A549 (cell line): ENCODE measurements around the gene ATG4B. TPM values are rescaled to one million over a fixed set of nuclear protein-coding genes. Genes with fewer than 3 reads are reported as not detected.

Source experiments
- ATAC-seq, 2 experiments: fragments of 200-7000 bp in 1 of 2; fragments of >200 bp in 1 of 2; cut with Nextera tagmentation in 1 of 2; cut with Tn5 transposase in 1 of 2; 3 replicates each; pipeline versions ENCODE4 v1.8.0 to v1.9.1; 2018 to 2020; ENCODE audit warnings: mild to moderate bottlenecking in 1 of 2, moderate library complexity in 1 of 2
- CTCF ChIA-PET: fragments of 300-600 bp; sonication (Branson Sonifier 250); formaldehyde crosslinking; extraction: SDS; loops from one replicate; lab custom pipeline; 2021; ENCODE audit warnings: antibody characterized with exemption, inconsistent platforms; lab: Yijun Ruan, JAX
- POLR2A ChIA-PET: fragments of 350-600 bp; formaldehyde crosslinking; extraction: SDS; loops from one replicate; lab custom pipeline; 2021; ENCODE audit warnings: antibody characterized with exemption, inconsistent platforms; lab: Yijun Ruan, JAX
- DNase-seq, 2 experiments: peaks; one replicate each; pipeline versions ENCODE4 v3.0.0 to v3.0.0-alpha.2; 2011 to 2016; ENCODE audit warnings: low read depth in 1 of 2, low spot score in 1 of 2
- FAIRE-seq: peaks from 2 replicates; lab custom pipeline; 2011; peaks lifted over from hg19 to GRCh38; lab: Jason Lieb, UNC
- H3K27ac ChIP-seq, 2 experiments: fragments of >200 bp; sonication (Bioruptor Twin); formaldehyde crosslinking; 3 replicates each; pipeline ENCODE4 v1.5.1; 2016 to 2017
- H3K4me1 ChIP-seq: fragments of >200 bp; sonication (Bioruptor Twin); formaldehyde crosslinking; 3 replicates; pipeline ENCODE4 v1.6.1; 2016
- H3K4me2 ChIP-seq: fragments of >200 bp; sonication (Bioruptor Twin); formaldehyde crosslinking; 3 replicates; pipeline ENCODE4 v1.6.1; 2016
- H3K4me3 ChIP-seq: fragments of >200 bp; sonication (Bioruptor Twin); formaldehyde crosslinking; 3 replicates; pipeline ENCODE4 v1.5.1; 2016
- H3K9me3 ChIP-seq: fragments of >200 bp; sonication (Bioruptor Twin); formaldehyde crosslinking; 3 replicates; pipeline ENCODE4 v1.6.1; 2016
- BHLHE40 ChIP-seq: IDR thresholded peaks from 2 replicates; pipeline ENCODE4 v1.6.1; 2012; ENCODE audit warnings: low read depth, low read length, inconsistent platforms
- CBX8 ChIP-seq: fragments of 200-600 bp; sonication (generic); IDR thresholded peaks from 2 replicates; pipeline ENCODE4 v1.6.1; 2016
- EHF ChIP-seq: fragments of 250-450 bp; sonication (Bioruptor Pico); IDR thresholded peaks from 2 replicates; pipeline ENCODE4 v1.5.0; 2020; ENCODE audit warnings: mild to moderate bottlenecking
- ESRRA ChIP-seq: fragments of 150-350 bp; IDR thresholded peaks from 2 replicates; pipeline ENCODE4 v1.6.1; 2014; ENCODE audit warnings: mild to moderate bottlenecking, low read length, borderline replicate concordance
- FOSB ChIP-seq: fragments of 250-450 bp; sonication (Bioruptor Pico); IDR thresholded peaks from 2 replicates; pipeline ENCODE4 v1.5.0; 2020; ENCODE audit warnings: mild to moderate bottlenecking, moderate library complexity
- GATA3 ChIP-seq: IDR thresholded peaks from 2 replicates; pipeline ENCODE4 v1.6.1; 2012; ENCODE audit warnings: borderline replicate concordance
- HOXA7 ChIP-seq: fragments of 250-450 bp; sonication (Bioruptor Pico); IDR thresholded peaks from 2 replicates; pipeline ENCODE4 v1.5.0; 2020; ENCODE audit warnings: mild to moderate bottlenecking, moderate library complexity
- HOXB5 ChIP-seq: fragments of 250-450 bp; sonication (Bioruptor Pico); IDR thresholded peaks from 2 replicates; pipeline ENCODE4 v1.5.0; 2020; ENCODE audit warnings: mild to moderate bottlenecking, moderate library complexity
- JUN ChIP-seq, 2 experiments: fragments of >200 bp; sonication (Bioruptor Twin); formaldehyde crosslinking; IDR thresholded peaks; 2 replicates in 1 of 2; 3 replicates in 1 of 2; pipeline ENCODE4 v1.6.1; 2016 to 2017
- JUNB ChIP-seq: fragments of >200 bp; sonication (Bioruptor Twin); formaldehyde crosslinking; IDR thresholded peaks from 2 replicates; pipeline ENCODE4 v1.6.1; 2016
- KDM1A ChIP-seq: fragments of 200-600 bp; sonication (generic); IDR thresholded peaks from 2 replicates; pipeline ENCODE4 v1.6.1; 2016; ENCODE audit warnings: low read depth, mild to moderate bottlenecking
- MAFK ChIP-seq: fragments of 450-650 bp; IDR thresholded peaks from 2 replicates; pipeline ENCODE4 v1.6.1; 2014; ENCODE audit not compliant: partially characterized antibody
- MAZ ChIP-seq: fragments of 150-350 bp; IDR thresholded peaks from 2 replicates; pipeline ENCODE4 v1.6.1; 2014; ENCODE audit warnings: antibody characterized with exemption, low read depth, low read length, borderline replicate concordance
- NR3C1 ChIP-seq: fragments of >200 bp; sonication (Bioruptor Twin); formaldehyde crosslinking; IDR thresholded peaks from 3 replicates; pipeline ENCODE4 v1.6.1; 2017
- PHF8 ChIP-seq: fragments of 200-600 bp; sonication (generic); IDR thresholded peaks from 2 replicates; pipeline ENCODE4 v1.6.1; 2016; ENCODE audit warnings: low read depth, mild to moderate bottlenecking, antibody characterized with exemption, moderate library complexity, borderline replicate concordance
- POLR2A ChIP-seq: IDR thresholded peaks from 2 replicates; pipeline ENCODE4 v1.6.1; 2012; ENCODE audit warnings: mild to moderate bottlenecking, low read length
- POLR2AphosphoS2 ChIP-seq: conservative IDR thresholded peaks from 2 replicates; pipeline ENCODE4 v1.6.1; 2012; ENCODE audit warnings: low read length, improper control_type of control experiment, inconsistent platforms
- RCOR1 ChIP-seq: fragments of 150-350 bp; IDR thresholded peaks from 2 replicates; pipeline ENCODE4 v1.6.1; 2014; ENCODE audit warnings: antibody characterized with exemption, low read length, low read depth
- SREBF2 ChIP-seq: fragments of 450-650 bp; IDR thresholded peaks from 2 replicates; pipeline ENCODE4 v1.6.1; 2014; ENCODE audit warnings: mild to moderate bottlenecking, moderate library complexity
- TP53 ChIP-seq: fragments of 250-450 bp; sonication (Bioruptor Pico); IDR thresholded peaks from 2 replicates; pipeline ENCODE4 v1.5.0; 2021; ENCODE audit warnings: mild to moderate bottlenecking, moderate library complexity
- ZFP36 ChIP-seq: fragments of 450-650 bp; IDR thresholded peaks from 2 replicates; pipeline ENCODE4 v1.6.1; 2014; ENCODE audit warnings: borderline replicate concordance; ENCODE audit not compliant: partially characterized antibody
- ZSCAN20 ChIP-seq: fragments of 250-450 bp; sonication (Bioruptor Pico); IDR thresholded peaks from 2 replicates; pipeline ENCODE4 v1.8.0; 2022; ENCODE audit warnings: mild to moderate bottlenecking, moderate library complexity
- WGBS: methylation state at CpG from one replicate; pipeline ENCODE4 v1.1.6; 2017; ENCODE audit errors: missing lambda C conversion rate; 5-methylcytosine and 5-hydroxymethylcytosine counted together
- polyA plus RNA-seq, 4 experiments: library from polyadenylated mRNA; depleted of rRNA in 3 of 4; stranded (reverse); fragments of >200 nt; fragmentation: RNase III in 1 of 4; extraction: RNeasy Plus Mini Kit Qiagen cat#74134 plus additional on column Dnase treatment in 1 of 4; gene quantifications; 2 replicates in 3 of 4; 3 replicates in 1 of 4; pipeline ENCODE4 v1.2.3, GENCODE V29; 2011 to 2017
- TF ChIP-seq, protein P1 (sequence below): IDR thresholded peaks from 2 replicates; pipeline ENCODE4 v1.6.1; 2012; ENCODE audit warnings: low read depth, borderline replicate concordance
- TF ChIP-seq, protein P2 (sequence below): fragments of 450-650 bp; IDR thresholded peaks from 2 replicates; pipeline ENCODE4 v1.6.1; 2014; ENCODE audit warnings: antibody characterized with exemption
- TF ChIP-seq, protein P3 (sequence below): fragments of 250-450 bp; sonication (Bioruptor Pico); IDR thresholded peaks from 2 replicates; pipeline ENCODE4 v1.5.0; 2020; ENCODE audit warnings: low read depth, mild to moderate bottlenecking, moderate library complexity
- TF ChIP-seq, protein P4 (sequence below): IDR thresholded peaks from 2 replicates; pipeline ENCODE4 v1.6.1; 2012
- TF ChIP-seq, protein P5 (sequence below): IDR thresholded peaks from 2 replicates; pipeline ENCODE4 v1.6.1; 2012

The ATG4B gene
- polyA plus RNA-seq, 2 of the 4 experiments (the other 2 are of a cell fraction): 70.3 to 75.2 TPM

DNA sequence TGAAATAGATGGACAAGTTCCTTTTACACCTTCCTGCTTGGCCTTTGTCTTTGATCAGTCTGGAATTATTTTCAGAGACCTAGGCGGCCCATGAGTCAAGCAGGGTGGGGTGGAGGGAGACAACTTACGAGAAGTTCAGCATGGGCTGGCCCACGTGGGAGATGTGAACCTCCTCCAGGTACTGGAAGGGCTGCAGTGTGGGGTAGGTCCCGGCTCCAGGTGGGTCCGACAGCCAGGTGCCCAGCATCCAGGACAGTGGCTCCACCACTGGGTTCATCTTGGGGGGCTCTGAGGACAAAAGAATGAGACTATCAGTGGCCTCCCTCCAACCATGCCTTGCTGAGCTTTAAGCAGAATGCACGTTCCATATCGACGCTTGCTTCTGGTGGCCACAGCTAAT, 31.3 kb upstream of the ATG4B start (continued):
- TF ChIP-seq HOXA7 (CRISPR knock-in tag): no peak
- TF ChIP-seq, all 56 proteins: peak for 0

DNA sequence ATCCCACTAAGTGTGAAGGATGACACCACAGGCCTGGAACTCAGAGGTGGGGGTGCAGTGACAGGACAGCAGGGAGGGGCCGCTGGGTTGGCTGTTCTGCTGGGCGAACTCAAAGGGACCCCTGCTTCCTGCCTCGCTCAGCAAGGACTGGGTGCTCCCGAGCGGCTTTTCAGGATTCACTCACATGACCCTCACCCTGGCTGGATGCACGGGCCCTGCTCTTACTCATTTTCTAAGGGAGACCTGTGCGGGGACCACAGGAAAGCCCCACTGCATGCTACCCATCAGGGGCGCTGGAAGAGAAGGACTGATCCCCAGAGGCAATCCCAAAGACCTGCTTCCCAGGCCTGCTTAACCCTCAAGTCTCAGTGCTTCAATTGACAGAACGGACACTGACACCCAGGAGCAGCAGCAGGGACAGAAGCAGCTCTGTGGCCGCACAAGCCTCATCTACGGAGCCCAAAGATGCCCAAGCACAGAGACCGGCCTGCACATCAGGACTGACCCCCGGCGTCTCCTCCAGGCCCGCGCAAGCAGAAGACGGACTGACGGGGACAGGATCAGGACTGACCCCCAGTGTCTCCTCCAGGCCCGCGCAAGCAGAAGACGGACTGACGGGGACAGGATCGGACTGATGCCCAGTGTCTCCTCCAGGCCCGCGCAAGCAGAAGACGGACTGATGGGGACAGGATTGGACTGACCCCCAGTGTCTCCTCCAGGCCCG, 30.2 kb upstream of the ATG4B start:
- Histone ChIP-seq H3K27ac (no peak overlapping the region), H3K4me1 (no peaks in the 10 kb centered on the region), H3K9me3 (no peaks in the 10 kb centered on the region), H3K4me3 (no peak overlapping the region), H3K4me2 (no peak overlapping the region)
- CTCF ChIA-PET: no interaction called here
- FAIRE-seq: no peak
- TF ChIP-seq ZFP36: no peak
- no peak for TF ChIP-seq GATA3
- no peak for TF ChIP-seq POLR2A
- TF ChIP-seq, protein P1, sequence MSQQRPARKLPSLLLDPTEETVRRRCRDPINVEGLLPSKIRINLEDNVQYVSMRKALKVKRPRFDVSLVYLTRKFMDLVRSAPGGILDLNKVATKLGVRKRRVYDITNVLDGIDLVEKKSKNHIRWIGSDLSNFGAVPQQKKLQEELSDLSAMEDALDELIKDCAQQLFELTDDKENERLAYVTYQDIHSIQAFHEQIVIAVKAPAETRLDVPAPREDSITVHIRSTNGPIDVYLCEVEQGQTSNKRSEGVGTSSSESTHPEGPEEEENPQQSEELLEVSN: no peak
- no peak for TF ChIP-seq PHF8
- no peak for TF ChIP-seq HOXB5 (CRISPR knock-in tag)
- TF ChIP-seq, protein P2, sequence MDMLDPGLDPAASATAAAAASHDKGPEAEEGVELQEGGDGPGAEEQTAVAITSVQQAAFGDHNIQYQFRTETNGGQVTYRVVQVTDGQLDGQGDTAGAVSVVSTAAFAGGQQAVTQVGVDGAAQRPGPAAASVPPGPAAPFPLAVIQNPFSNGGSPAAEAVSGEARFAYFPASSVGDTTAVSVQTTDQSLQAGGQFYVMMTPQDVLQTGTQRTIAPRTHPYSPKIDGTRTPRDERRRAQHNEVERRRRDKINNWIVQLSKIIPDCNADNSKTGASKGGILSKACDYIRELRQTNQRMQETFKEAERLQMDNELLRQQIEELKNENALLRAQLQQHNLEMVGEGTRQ: no peak
- TF ChIP-seq HOXA7 (CRISPR knock-in tag): no peak
- POLR2A ChIA-PET: no interaction called here
- no peak for ATAC-seq
- WGBS: 96% methylated on average over 26 of the region's 27 CpGs
- no peak for DNase-seq

DNA sequence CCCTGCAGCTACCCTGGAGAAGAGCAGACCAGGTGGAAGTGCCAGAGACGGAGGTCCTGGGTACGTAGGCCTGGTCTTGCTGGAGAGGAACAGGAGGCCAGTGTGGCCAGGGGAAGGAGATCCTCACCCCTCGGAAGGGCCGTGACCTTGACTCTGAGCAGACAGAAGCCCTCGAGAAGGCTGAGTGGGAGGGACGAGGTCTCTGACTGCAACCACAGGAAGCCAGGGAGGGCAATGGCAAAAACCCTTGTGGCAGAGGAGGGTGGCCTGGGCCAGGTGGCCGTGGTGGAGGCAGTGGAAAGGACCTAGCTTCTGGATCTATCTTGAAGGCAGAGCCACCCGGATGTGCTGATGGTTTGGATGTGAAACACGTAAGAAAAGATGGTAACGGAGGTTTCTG, 28.6 kb upstream of the ATG4B start:
- no peak for FAIRE-seq
- ATAC-seq: no peak; a peak in 1 of 6 replicates
- TF ChIP-seq NR3C1 (no peak), CBX8 (no peak), BHLHE40 (no peak), ZFP36 (no peak), FOSB (no peak), ZSCAN20 (CRISPR knock-in tag) (no peak), HOXA7 (CRISPR knock-in tag) (no peak)
- TF ChIP-seq, protein P3, sequence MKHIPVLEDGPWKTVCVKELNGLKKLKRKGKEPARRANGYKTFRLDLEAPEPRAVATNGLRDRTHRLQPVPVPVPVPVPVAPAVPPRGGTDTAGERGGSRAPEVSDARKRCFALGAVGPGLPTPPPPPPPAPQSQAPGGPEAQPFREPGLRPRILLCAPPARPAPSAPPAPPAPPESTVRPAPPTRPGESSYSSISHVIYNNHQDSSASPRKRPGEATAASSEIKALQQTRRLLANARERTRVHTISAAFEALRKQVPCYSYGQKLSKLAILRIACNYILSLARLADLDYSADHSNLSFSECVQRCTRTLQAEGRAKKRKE (CRISPR knock-in tag): no peak
- TF ChIP-seq, protein P4, sequence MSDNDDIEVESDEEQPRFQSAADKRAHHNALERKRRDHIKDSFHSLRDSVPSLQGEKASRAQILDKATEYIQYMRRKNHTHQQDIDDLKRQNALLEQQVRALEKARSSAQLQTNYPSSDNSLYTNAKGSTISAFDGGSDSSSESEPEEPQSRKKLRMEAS: no peak
- 93% methylated on average over 10 of the region's 10 CpGs for WGBS
- Histone ChIP-seq H3K4me2 (no peak overlapping the region), H3K4me3 (no peak overlapping the region), H3K27ac (no peak overlapping the region), H3K4me1 (no peaks in the 10 kb centered on the region), H3K9me3 (no peaks in the 10 kb centered on the region)
- POLR2A ChIA-PET: no interaction called here
- DNase-seq: no peak
- CTCF ChIA-PET: interaction anchor here (1.3 kb wide), 1 partner anchor 50 kb away, joined by 5 read pairs; no protein-coding TSS in a partner anchor

DNA sequence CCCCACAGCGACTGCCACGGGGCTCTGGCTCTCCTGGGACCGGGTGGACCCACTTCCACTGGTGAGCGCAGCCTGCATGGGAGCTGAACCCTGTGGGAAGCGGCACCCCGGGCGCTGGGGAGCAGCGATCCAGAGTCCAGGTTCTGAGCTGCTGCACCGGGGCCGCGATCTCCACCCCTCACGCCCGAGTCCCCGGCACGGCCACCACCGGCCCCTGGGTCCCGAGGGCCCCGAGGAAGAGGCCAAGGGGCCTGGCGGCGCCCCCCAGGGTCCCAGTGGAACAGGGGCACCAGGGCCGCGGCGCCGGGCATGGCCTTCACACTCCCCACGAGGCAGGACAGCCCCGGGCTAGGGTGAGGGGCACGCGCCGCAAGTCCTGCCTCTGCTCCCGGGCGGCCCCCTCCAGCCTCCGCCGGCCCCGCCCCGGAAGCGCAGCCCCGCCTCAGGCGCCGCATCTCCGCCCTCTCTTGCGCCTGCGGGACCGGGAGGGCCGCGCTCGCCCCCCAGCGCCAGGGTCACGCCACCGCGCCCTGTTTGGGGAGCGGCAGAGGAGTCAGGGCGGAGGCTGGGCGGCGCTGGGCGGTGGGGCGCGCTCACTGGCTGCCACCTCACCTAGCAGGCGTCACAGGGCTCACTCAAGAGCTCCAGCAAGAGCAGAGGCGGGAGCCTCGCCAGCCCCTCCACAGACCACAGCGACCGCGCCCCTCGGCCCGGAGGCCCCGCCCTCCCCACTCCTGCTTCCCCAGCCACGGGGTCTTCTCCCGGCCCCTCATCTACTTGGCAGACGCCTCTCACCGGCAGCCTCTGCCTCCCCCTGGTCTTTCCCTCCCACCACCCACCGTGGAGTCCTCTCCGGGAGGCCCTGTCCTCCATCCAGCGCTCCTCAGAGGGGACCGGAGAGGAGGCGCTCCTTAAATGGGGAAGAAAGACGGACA, 27.4 kb upstream of the ATG4B start:
- 98% methylated on average over 40 of the region's 76 CpGs for WGBS
- DNase-seq: no peak
- CTCF ChIA-PET: no interaction called here
- no peak for TF ChIP-seq EHF (CRISPR knock-in tag)
- no peak for TF ChIP-seq RCOR1
- TF ChIP-seq TP53: no peak
- TF ChIP-seq KDM1A: no peak
- TF ChIP-seq SREBF2: no peak
- TF ChIP-seq ESRRA: no peak
- no peak for TF ChIP-seq JUN (IDR thresholded peaks at IDR 0.05)
- no peak for TF ChIP-seq MAFK
- TF ChIP-seq JUNB: no peak
- no peak for TF ChIP-seq MAZ
- no peak for TF ChIP-seq BHLHE40
- TF ChIP-seq, protein P5, sequence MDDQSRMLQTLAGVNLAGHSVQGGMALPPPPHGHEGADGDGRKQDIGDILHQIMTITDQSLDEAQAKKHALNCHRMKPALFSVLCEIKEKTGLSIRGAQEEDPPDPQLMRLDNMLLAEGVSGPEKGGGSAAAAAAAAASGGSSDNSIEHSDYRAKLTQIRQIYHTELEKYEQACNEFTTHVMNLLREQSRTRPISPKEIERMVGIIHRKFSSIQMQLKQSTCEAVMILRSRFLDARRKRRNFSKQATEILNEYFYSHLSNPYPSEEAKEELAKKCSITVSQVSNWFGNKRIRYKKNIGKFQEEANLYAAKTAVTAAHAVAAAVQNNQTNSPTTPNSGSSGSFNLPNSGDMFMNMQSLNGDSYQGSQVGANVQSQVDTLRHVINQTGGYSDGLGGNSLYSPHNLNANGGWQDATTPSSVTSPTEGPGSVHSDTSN: no peak
- TF ChIP-seq POLR2AphosphoS2: no peak

More for the DNA sequence above, 27.4 kb upstream of the ATG4B start:
- Histone ChIP-seq H3K4me3 (no peak overlapping the region), H3K27ac (no peak overlapping the region), H3K4me2 (no peak overlapping the region), H3K4me1 (no peaks in the 10 kb centered on the region), H3K9me3 (no peaks in the 10 kb centered on the region)
- FAIRE-seq: no peak
- no peak for ATAC-seq
- POLR2A ChIA-PET: no interaction called here
